Measurements from ENCODE around the gene CENPN. TPM values are rescaled to one million over a fixed set of nuclear protein-coding genes. Genes with fewer than 3 reads are reported as not detected.

CENPN gene
- total and polyA plus RNA-seq, 8 donors: 1.4 to 4.1 (median 2.8) TPM

DNA sequence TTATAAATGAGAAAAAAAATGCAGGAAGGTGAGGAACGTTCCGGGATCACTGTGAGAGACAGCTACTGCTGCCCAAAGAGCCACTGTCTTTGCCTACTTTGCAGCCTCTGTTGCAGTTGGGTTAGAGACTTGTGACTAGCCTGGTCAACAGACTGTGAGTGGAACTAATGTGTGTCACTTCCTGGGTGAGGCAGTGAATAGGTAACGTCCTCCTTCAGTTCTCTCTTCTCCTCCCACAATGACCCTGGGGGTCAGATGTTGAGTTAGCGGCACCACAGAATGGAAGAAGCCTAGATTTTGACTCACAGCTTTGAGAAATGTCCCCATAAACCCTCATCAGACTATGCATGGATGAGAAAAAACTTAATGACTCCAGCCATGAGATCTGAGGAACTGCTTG lies 64.8 kb downstream of the CENPN start:
- TF ChIP-seq, protein P1, sequence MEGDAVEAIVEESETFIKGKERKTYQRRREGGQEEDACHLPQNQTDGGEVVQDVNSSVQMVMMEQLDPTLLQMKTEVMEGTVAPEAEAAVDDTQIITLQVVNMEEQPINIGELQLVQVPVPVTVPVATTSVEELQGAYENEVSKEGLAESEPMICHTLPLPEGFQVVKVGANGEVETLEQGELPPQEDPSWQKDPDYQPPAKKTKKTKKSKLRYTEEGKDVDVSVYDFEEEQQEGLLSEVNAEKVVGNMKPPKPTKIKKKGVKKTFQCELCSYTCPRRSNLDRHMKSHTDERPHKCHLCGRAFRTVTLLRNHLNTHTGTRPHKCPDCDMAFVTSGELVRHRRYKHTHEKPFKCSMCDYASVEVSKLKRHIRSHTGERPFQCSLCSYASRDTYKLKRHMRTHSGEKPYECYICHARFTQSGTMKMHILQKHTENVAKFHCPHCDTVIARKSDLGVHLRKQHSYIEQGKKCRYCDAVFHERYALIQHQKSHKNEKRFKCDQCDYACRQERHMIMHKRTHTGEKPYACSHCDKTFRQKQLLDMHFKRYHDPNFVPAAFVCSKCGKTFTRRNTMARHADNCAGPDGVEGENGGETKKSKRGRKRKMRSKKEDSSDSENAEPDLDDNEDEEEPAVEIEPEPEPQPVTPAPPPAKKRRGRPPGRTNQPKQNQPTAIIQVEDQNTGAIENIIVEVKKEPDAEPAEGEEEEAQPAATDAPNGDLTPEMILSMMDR (IDR thresholded peaks at IDR 0.05): no peak
- 76 to 81% methylated on average over 4 of the region's 4 CpGs for WGBS, 2 donors
- no peak overlapping the region for H3K27ac ChIP-seq
- no peaks in the 10 kb centered on the region for H3K36me3 ChIP-seq
- DNase-seq (no peak), FAIRE-seq (no peak), ATAC-seq (no peak)
- no peaks in the 10 kb centered on the region for H3K27me3 ChIP-seq
- intact Hi-C loops (cut with DNase I): no loop called here
- peaks cover 0 to 3% (median 0%) of the 10 kb centered on the region in 3 donors for H3K4me1 ChIP-seq
- no peak overlapping the region for H3K4me3 ChIP-seq
- no peaks in the 10 kb centered on the region for H3K9me3 ChIP-seq

DNA sequence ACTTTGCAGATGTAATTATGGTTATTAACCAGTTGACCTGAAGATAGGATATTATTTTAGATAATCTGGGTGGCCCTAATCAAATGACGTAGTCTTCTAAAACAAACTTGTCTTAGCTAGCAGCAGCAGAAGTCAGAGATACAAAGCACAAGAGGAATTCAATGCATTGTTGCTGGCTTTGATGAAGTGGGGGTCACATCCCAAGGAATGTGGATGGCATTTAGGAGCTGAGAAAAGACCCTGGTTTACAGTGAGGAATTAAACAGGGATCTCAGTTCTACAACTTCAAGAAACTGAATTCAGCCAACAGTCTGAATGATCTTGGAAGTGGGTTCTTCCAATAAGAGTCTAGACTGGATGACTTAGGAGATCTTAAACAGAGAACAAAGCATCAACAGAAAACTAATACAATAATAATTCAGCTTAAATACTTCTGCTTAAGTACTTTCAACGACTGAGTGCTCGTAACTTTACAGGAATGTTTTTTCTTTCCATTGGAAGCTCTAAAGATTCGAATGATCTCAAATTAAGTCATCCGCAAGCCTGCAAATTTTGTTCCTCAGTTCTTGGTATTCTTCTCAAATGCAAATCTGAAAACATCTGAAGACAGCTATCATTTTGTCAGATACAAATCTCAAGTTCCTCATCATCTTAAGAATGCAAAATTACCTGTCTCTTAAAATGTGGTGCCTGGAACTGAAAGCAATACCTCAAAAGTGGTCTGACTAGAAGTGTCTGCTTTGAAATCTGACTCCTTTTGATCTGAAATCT lies 66.7 kb downstream of the CENPN start:
- TF ChIP-seq, protein P1 (IDR thresholded peaks at IDR 0.05): no peak
- no peaks in the 10 kb centered on the region for H3K36me3 ChIP-seq
- intact Hi-C loops (cut with DNase I): no loop called here
- DNase-seq (no peak), ATAC-seq (no peak), FAIRE-seq (no peak)
- H3K4me3 ChIP-seq: no peak overlapping the region
- no peak overlapping the region for H3K27ac ChIP-seq
- no peaks in the 10 kb centered on the region for H3K27me3 ChIP-seq
- H3K9me3 ChIP-seq: no peaks in the 10 kb centered on the region
- 66 to 69% methylated on average over 5 of the region's 5 CpGs for WGBS, 2 donors
- H3K4me1 ChIP-seq: peaks cover 0 to 3% (median 0%) of the 10 kb centered on the region in 3 donors

DNA sequence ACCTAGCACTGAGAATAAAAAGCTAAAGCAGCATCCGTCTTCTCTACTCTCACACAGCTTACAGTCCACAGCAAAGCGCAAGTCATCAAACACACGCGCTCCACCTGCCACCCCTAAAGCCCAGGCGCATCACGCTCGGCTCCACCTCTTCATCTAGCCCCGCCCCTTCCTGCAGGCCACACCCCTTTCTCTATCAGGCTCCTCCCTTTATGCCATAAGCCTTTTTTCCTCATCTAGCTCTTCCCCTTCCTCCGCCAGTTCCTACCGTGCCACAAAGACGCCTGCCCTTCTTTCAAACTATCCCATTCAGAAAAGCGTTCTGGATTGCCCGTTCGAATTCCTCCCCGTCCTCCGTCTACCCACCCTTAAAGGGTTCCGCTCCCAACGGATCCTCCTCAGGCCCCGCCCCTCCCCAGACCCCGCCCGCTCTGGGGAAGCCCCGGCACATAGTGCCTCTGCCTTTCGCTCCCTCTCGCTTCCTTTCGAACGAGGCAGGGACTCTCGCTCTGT lies 69.6 kb downstream of the CENPN start:
- Histone ChIP-seq H3K4me3 (peak overlapping the region; percentile 45 to 68 (median 48)), H3K27me3 (no peaks in the 10 kb centered on the region), H3K27ac (peak overlapping the region; percentile 86 to 95 (median 92)), H3K4me1 (peaks cover 0 to 3% (median 0%) of the 10 kb centered on the region in 3 donors), H3K9me3 (no peaks in the 10 kb centered on the region), H3K36me3 (no peaks in the 10 kb centered on the region)
- DNase-seq (peak; percentile 80 to 95 (median 92)), ATAC-seq (peak; percentile 86 to 96 (median 90)), FAIRE-seq (no peak)
- WGBS, 2 donors: 1% methylated on average over 27 of the region's 27 CpGs
- intact Hi-C loops (cut with DNase I): no loop called here
- TF ChIP-seq, protein P1 (IDR thresholded peaks at IDR 0.05): no peak

DNA sequence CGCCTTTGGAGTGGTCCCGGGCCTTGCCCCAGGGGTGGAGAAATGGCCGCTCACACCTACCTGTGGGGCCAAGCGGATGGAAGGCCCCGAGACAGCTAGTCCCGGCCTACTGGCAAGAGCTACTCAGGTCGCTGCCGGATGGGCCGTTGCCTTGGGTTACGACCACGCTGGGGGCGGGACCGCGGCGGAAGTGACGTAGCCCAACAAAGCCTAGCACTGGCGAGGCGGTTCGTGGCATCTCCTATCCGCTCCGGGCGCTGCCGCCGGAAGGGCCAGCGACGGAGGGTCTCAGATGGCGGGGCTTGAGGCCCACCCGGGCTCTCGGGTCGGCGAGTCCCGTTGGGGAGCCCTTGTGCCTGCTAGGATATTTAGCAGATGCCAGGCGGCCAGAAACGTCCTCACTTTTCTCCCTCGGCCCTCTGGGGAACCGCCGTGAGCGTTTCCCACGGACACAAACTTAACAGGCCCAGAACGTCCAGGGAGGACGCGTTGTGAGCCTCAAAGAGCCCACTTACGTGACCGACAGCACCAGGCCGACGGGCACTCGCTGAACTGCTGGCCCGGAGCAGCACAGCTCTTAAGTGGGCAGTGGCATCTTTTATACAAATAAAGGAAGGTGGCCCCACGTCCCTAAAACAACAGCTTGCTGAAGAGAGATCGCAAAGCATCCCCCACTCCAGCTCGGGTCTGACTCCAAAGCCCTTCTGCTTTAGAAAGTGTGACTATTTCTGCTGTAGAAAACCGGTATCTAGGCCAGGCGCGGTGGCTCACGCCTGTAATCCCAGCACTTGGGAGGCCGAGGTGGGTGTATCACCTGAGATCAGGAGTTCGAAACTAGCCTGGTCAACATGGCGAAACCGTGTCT lies 70.3 kb downstream of the CENPN start, which contains the start of gene C16orf46:
C16orf46 (minus strand) TSS at position 163 of the 865 bp plus-strand sequence. CDS start 13,283 bp downstream, outside the sequence.
- DNase-seq (peak; percentile 97 to 99 (median 98)), ATAC-seq (peak; percentile 96 to 99 (median 97)), FAIRE-seq (no peak)
- Histone ChIP-seq H3K4me3 (peak within 1 kb of the TSS; percentile 45 to 68 (median 48)), H3K27me3 (no peaks in the 10 kb centered on the region), H3K9me3 (no peaks in the 10 kb centered on the region), H3K36me3 (no peaks in the 10 kb centered on the region), H3K4me1 (peaks cover 0 to 3% (median 0%) of the 10 kb centered on the region in 3 donors), H3K27ac (peak within 1 kb of the TSS; percentile 86 to 95 (median 92))
- intact Hi-C loops (cut with DNase I): no loop called here
- 10 to 12% methylated on average over 53 to 59 of the region's 59 CpGs for WGBS, 2 donors
- TF ChIP-seq, protein P1 (IDR thresholded peaks at IDR 0.05): no peak
